Measurements from ENCODE around the gene SDCBP2.

- TF ChIP-seq, protein P1, sequence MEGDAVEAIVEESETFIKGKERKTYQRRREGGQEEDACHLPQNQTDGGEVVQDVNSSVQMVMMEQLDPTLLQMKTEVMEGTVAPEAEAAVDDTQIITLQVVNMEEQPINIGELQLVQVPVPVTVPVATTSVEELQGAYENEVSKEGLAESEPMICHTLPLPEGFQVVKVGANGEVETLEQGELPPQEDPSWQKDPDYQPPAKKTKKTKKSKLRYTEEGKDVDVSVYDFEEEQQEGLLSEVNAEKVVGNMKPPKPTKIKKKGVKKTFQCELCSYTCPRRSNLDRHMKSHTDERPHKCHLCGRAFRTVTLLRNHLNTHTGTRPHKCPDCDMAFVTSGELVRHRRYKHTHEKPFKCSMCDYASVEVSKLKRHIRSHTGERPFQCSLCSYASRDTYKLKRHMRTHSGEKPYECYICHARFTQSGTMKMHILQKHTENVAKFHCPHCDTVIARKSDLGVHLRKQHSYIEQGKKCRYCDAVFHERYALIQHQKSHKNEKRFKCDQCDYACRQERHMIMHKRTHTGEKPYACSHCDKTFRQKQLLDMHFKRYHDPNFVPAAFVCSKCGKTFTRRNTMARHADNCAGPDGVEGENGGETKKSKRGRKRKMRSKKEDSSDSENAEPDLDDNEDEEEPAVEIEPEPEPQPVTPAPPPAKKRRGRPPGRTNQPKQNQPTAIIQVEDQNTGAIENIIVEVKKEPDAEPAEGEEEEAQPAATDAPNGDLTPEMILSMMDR (IDR thresholded peaks at IDR 0.05): no peak
- no peak for TF ChIP-seq POLR2AphosphoS5 (IDR thresholded peaks at IDR 0.05)
Observed at GRCh38 chr20:1309439-1309847, 19.5 kb downstream of the SDCBP2 start.

Measured in prostate gland (tissue), 2 donors.